Measurements from ENCODE around the gene MEGF6. TPM values are rescaled to one million over a fixed set of nuclear protein-coding genes. Genes with fewer than 3 reads are reported as not detected.

MEGF6 gene
- total and polyA plus RNA-seq, 12 donors = 1.8 to 14.1 (median 7.0) TPM

DNA sequence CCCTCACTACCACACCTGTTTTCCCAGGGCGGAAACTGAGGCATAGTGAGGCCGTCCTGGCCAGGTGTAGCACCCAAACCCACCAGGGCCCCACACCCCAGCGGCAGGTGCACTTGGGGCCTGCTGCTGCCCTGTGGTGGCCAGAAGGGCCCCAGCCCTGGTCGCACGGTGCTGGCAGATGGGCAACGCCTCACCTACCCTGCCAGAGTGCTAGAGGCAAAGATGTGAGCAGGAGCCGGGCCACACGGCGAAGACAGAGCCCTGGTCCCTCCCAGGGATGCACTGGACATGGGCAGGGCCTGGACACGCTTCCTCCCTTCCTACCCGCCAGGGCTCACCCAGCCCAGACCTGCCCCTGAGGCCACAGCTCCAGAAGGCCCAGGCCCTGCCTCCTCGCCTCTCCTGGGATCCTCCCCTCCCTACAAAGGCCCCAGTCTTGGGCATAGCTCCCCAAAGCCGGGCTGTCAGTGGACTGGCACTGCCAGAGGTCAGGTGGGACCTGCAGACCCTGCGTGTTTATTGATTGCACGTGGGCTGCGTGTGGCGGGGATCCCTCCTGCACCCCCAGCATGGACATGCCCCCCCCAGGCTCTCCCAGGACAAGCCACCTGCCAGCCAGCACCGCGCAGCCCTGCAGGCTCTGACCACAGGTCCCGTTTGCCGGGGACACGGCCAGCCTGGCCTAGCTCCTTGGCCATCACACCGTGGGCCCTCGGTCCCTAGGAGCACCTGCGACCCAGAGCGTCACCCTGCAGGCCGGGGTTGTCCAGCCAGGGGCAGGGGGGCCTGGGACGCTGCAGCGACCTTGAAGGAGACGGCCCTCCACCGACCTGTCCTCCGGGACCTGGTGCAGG is 44.1 kb downstream of the MEGF6 start:
- no peaks in the 10 kb centered on the region for H3K9me3 ChIP-seq
- no peak overlapping the region for H3K4me3 ChIP-seq
- intact Hi-C loops (cut with DNase I) = loop anchor here in 5 of 10 donors (2.0 to 10.0 kb wide), 4 partner anchors 50 to 158 kb away; no protein-coding TSS in a partner anchor
- ATAC-seq (no peak), DNase-seq (no peak)
- H3K27ac ChIP-seq = no peak overlapping the region
- TF ChIP-seq, protein P1, sequence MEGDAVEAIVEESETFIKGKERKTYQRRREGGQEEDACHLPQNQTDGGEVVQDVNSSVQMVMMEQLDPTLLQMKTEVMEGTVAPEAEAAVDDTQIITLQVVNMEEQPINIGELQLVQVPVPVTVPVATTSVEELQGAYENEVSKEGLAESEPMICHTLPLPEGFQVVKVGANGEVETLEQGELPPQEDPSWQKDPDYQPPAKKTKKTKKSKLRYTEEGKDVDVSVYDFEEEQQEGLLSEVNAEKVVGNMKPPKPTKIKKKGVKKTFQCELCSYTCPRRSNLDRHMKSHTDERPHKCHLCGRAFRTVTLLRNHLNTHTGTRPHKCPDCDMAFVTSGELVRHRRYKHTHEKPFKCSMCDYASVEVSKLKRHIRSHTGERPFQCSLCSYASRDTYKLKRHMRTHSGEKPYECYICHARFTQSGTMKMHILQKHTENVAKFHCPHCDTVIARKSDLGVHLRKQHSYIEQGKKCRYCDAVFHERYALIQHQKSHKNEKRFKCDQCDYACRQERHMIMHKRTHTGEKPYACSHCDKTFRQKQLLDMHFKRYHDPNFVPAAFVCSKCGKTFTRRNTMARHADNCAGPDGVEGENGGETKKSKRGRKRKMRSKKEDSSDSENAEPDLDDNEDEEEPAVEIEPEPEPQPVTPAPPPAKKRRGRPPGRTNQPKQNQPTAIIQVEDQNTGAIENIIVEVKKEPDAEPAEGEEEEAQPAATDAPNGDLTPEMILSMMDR (IDR thresholded peaks at IDR 0.05) = no peak
- H3K27me3 ChIP-seq = peaks cover 0 to 18% (median 0%) of the 10 kb centered on the region in 7 donors
- WGBS, 2 donors = 94 to 95% methylated on average over 32 of the region's 32 CpGs
- no peaks in the 10 kb centered on the region for H3K4me1 ChIP-seq
- no peaks in the 10 kb centered on the region for H3K36me3 ChIP-seq

GRCh38 chr1:3566003-3566885 is 45.1 kb downstream of the MEGF6 start:
- H3K27ac ChIP-seq = no peak overlapping the region
- intact Hi-C loops (cut with DNase I) = loop anchor here in 5 of 10 donors (2.0 to 10.0 kb wide), 4 partner anchors 51 to 159 kb away; no protein-coding TSS in a partner anchor
- no peaks in the 10 kb centered on the region for H3K9me3 ChIP-seq
- WGBS, 2 donors = 83 to 85% methylated on average over 27 of the region's 27 CpGs
- H3K4me3 ChIP-seq = no peak overlapping the region
- no peaks in the 10 kb centered on the region for H3K36me3 ChIP-seq
- TF ChIP-seq, protein P1 (IDR thresholded peaks at IDR 0.05) = no peak
- peaks cover 0 to under 1% (median 0%) of the 10 kb centered on the region in 9 donors for H3K4me1 ChIP-seq
- no peak for DNase-seq
- no peak for ATAC-seq
- peaks cover 0 to 18% (median 0%) of the 10 kb centered on the region in 7 donors for H3K27me3 ChIP-seq

GRCh38 chr1:3564921-3565831 is 46.1 kb downstream of the MEGF6 start:
- Histone ChIP-seq H3K36me3 (no peaks in the 10 kb centered on the region), H3K4me3 (no peak overlapping the region), H3K9me3 (no peaks in the 10 kb centered on the region), H3K27me3 (peaks cover 0 to 18% (median 0%) of the 10 kb centered on the region in 7 donors), H3K27ac (no peak overlapping the region), H3K4me1 (peaks cover 0 to 10% (median 0%) of the 10 kb centered on the region in 9 donors)
- 60 to 66% methylated on average over 29 of the region's 29 CpGs for WGBS, 2 donors
- ATAC-seq = peak in 7 of 8 donors; percentile 30 to 60 (median 47)
- intact Hi-C loops (cut with DNase I) = loop anchor here in 9 of 10 donors (1.0 to 10.0 kb wide), 8 partner anchors 50 to 160 kb away; no protein-coding TSS in a partner anchor
- TF ChIP-seq, protein P1 (IDR thresholded peaks at IDR 0.05) = peak; percentile 45 to 96 (median 89)
- no peak for DNase-seq
